ENCODE results near the gene NUP153.

NUP153 gene

GRCh38 chr6:17640477-17640917 is 66.2 kb downstream of the NUP153 start:
- no peaks in the 10 kb centered on the region for H3K27me3 ChIP-seq
- H3K4me1 ChIP-seq: peaks cover 25% of the 10 kb centered on the region
- TF ChIP-seq Cebpa-rat (IDR thresholded peaks at IDR 0.05): no peak
- peaks cover 99% of the 10 kb centered on the region for H3K36me3 ChIP-seq
- no peak overlapping the region for H3K9ac ChIP-seq
- H3K4me3 ChIP-seq: no peak overlapping the region
- peaks cover 26% of the 10 kb centered on the region for H4K20me1 ChIP-seq
- no peak overlapping the region for H3K4me2 ChIP-seq
- H3K27ac ChIP-seq: no peak overlapping the region
- H3K9me3 ChIP-seq: no peaks in the 10 kb centered on the region

- 0 out of 2 replicates have a peak overlapping the region, but pooled peaks have one; percentile 1 for H3K27ac ChIP-seq
- TF ChIP-seq Cebpa-rat (IDR thresholded peaks at IDR 0.05): no peak
- H3K4me1 ChIP-seq: peaks cover 25% of the 10 kb centered on the region
- no peak overlapping the region for H3K9ac ChIP-seq
- no peaks in the 10 kb centered on the region for H3K9me3 ChIP-seq
- H3K4me3 ChIP-seq: no peak overlapping the region
- H3K36me3 ChIP-seq: peaks cover 99% of the 10 kb centered on the region
- peaks cover 48% of the 10 kb centered on the region for H4K20me1 ChIP-seq
- H3K27me3 ChIP-seq: no peaks in the 10 kb centered on the region
- peak overlapping the region; percentile 36 for H3K4me2 ChIP-seq
These were observed 68.5 kb downstream of the NUP153 start for GRCh38 chr6:17638212-17638715.

- H3K4me1 ChIP-seq: peaks cover 25% of the 10 kb centered on the region
- H4K20me1 ChIP-seq: peaks cover 67% of the 10 kb centered on the region
- H3K9me3 ChIP-seq: no peaks in the 10 kb centered on the region
- H3K27me3 ChIP-seq: no peaks in the 10 kb centered on the region
- peaks cover 99% of the 10 kb centered on the region for H3K36me3 ChIP-seq
- no peak overlapping the region for H3K9ac ChIP-seq
- H3K27ac ChIP-seq: no peak overlapping the region
- TF ChIP-seq Cebpa-rat (IDR thresholded peaks at IDR 0.05): no peak
- no peak overlapping the region for H3K4me3 ChIP-seq
- H3K4me2 ChIP-seq: no peak overlapping the region
These were observed 71.2 kb downstream of the NUP153 start for GRCh38 chr6:17635568-17635967.

GRCh38 chr6:17633465-17634188 is 73.1 kb downstream of the NUP153 start:
- Histone ChIP-seq H4K20me1 (peaks cover 81% of the 10 kb centered on the region), H3K9ac (no peak overlapping the region), H3K4me2 (no peak overlapping the region), H3K4me3 (no peak overlapping the region), H3K9me3 (no peaks in the 10 kb centered on the region), H3K27me3 (no peaks in the 10 kb centered on the region), H3K36me3 (peaks cover 99% of the 10 kb centered on the region), H3K4me1 (peaks cover 15% of the 10 kb centered on the region), H3K27ac (no peak overlapping the region)
- no peak for TF ChIP-seq Cebpa-rat (IDR thresholded peaks at IDR 0.05)

- no peak for TF ChIP-seq Cebpa-rat (IDR thresholded peaks at IDR 0.05)
- Histone ChIP-seq H3K4me2 (no peak overlapping the region), H3K9ac (no peak overlapping the region), H3K4me1 (peaks cover 8% of the 10 kb centered on the region), H3K4me3 (no peak overlapping the region), H3K27me3 (no peaks in the 10 kb centered on the region), H3K27ac (no peak overlapping the region), H3K36me3 (peaks cover 99% of the 10 kb centered on the region), H3K9me3 (no peaks in the 10 kb centered on the region), H4K20me1 (peaks cover 81% of the 10 kb centered on the region)
These were observed 73.8 kb downstream of the NUP153 start for GRCh38 chr6:17632934-17633333.

- H4K20me1 ChIP-seq: peaks cover 88% of the 10 kb centered on the region
These were observed 76.1 kb downstream of the NUP153 start for GRCh38 chr6:17630511-17631073.

GRCh38 chr6:17629824-17630510 is 76.8 kb downstream of the NUP153 start:
- Histone ChIP-seq H3K36me3 (peaks cover 99% of the 10 kb centered on the region), H3K27ac (no peak overlapping the region), H3K4me3 (no peak overlapping the region), H3K9me3 (no peaks in the 10 kb centered on the region), H3K4me1 (no peaks in the 10 kb centered on the region), H3K4me2 (no peak overlapping the region), H4K20me1 (peaks cover 89% of the 10 kb centered on the region), H3K9ac (no peak overlapping the region), H3K27me3 (no peaks in the 10 kb centered on the region)
- TF ChIP-seq Cebpa-rat (IDR thresholded peaks at IDR 0.05): no peak

More at GRCh38 chr6:17630511-17631073, 76.1 kb downstream of the NUP153 start:
- no peak overlapping the region for H3K9ac ChIP-seq
- no peaks in the 10 kb centered on the region for H3K4me1 ChIP-seq
- no peaks in the 10 kb centered on the region for H3K9me3 ChIP-seq
- peaks cover 99% of the 10 kb centered on the region for H3K36me3 ChIP-seq
- no peak overlapping the region for H3K4me3 ChIP-seq
- no peak overlapping the region for H3K27ac ChIP-seq
- no peak for TF ChIP-seq Cebpa-rat (IDR thresholded peaks at IDR 0.05)
- H3K4me2 ChIP-seq: no peak overlapping the region
- no peaks in the 10 kb centered on the region for H3K27me3 ChIP-seq

- H3K4me2 ChIP-seq: no peak overlapping the region
These were observed 77.9 kb downstream of the NUP153 start for GRCh38 chr6:17628873-17629272.

GRCh38 chr6:17624396-17624795 is 82.3 kb downstream of the NUP153 start:
- Histone ChIP-seq H3K27me3 (no peaks in the 10 kb centered on the region), H3K36me3 (peaks cover 98% of the 10 kb centered on the region), H3K4me1 (0 out of 2 replicates have a peak, but pooled peaks cover 5% of the 10 kb centered on the region), H4K20me1 (peaks cover 93% of the 10 kb centered on the region), H3K4me3 (no peak overlapping the region), H3K9ac (no peak overlapping the region), H3K9me3 (no peaks in the 10 kb centered on the region), H3K4me2 (no peak overlapping the region), H3K27ac (no peak overlapping the region)
- no peak for TF ChIP-seq Cebpa-rat (IDR thresholded peaks at IDR 0.05)

More at GRCh38 chr6:17628873-17629272, 77.9 kb downstream of the NUP153 start:
- H4K20me1 ChIP-seq: peaks cover 89% of the 10 kb centered on the region
- no peaks in the 10 kb centered on the region for H3K27me3 ChIP-seq
- peaks cover 99% of the 10 kb centered on the region for H3K36me3 ChIP-seq
- no peak overlapping the region for H3K4me3 ChIP-seq
- no peaks in the 10 kb centered on the region for H3K9me3 ChIP-seq
- TF ChIP-seq Cebpa-rat (IDR thresholded peaks at IDR 0.05): no peak
- H3K27ac ChIP-seq: no peak overlapping the region
- no peaks in the 10 kb centered on the region for H3K4me1 ChIP-seq
- H3K9ac ChIP-seq: no peak overlapping the region

- H3K4me3 ChIP-seq: no peak overlapping the region
These were observed 84.6 kb downstream of the NUP153 start for GRCh38 chr6:17622144-17622543.

More at GRCh38 chr6:17622144-17622543, 84.6 kb downstream of the NUP153 start:
- Histone ChIP-seq H4K20me1 (peaks cover 92% of the 10 kb centered on the region), H3K27ac (no peak overlapping the region), H3K4me1 (0 out of 2 replicates have a peak, but pooled peaks cover 5% of the 10 kb centered on the region), H3K9ac (no peak overlapping the region), H3K9me3 (no peaks in the 10 kb centered on the region), H3K27me3 (no peaks in the 10 kb centered on the region), H3K4me2 (no peak overlapping the region), H3K36me3 (peaks cover 98% of the 10 kb centered on the region)
- TF ChIP-seq Cebpa-rat (IDR thresholded peaks at IDR 0.05): no peak
